ENCODE measurements around the gene KCNMA1. TPM values are rescaled to one million over a fixed set of nuclear protein-coding genes. Genes with fewer than 3 reads are reported as not detected.

The KCNMA1 gene
- total RNA-seq, 1 donor from 2014 or later: 30.1 TPM

GRCh38 chr10:77371421-77371820 lies 266.2 kb downstream of the KCNMA1 start:
- Mint-ChIP-seq H3K27ac (no peak overlapping the region), H3K4me1 (ENCODE audit: unreplicated experiment) (peaks cover 8% of the 10 kb centered on the region), H3K9me3 (peaks cover 10% of the 10 kb centered on the region), H3K27me3 (no peaks in the 10 kb centered on the region), H3K4me3 (no peak overlapping the region), H3K36me3 (peaks cover 4% of the 10 kb centered on the region)
- no peak for DNase-seq (ENCODE audit: extremely low spot score, unreplicated experiment)
- no peak for TF ChIP-seq CTCF (conservative IDR thresholded peaks at IDR 0.05)

GRCh38 chr10:77368006-77368405 lies 269.6 kb downstream of the KCNMA1 start:
- Mint-ChIP-seq H3K36me3 (peaks cover 4% of the 10 kb centered on the region), H3K4me1 (ENCODE audit: unreplicated experiment) (peaks cover 8% of the 10 kb centered on the region), H3K27ac (no peak overlapping the region), H3K4me3 (no peak overlapping the region), H3K27me3 (peaks cover 3% of the 10 kb centered on the region), H3K9me3 (peaks cover 10% of the 10 kb centered on the region)
- no peak for DNase-seq (ENCODE audit: extremely low spot score, unreplicated experiment)
- TF ChIP-seq CTCF (conservative IDR thresholded peaks at IDR 0.05): no peak

- Mint-ChIP-seq H3K27ac (no peak overlapping the region), H3K27me3 (peaks cover 8% of the 10 kb centered on the region), H3K4me3 (no peak overlapping the region), H3K4me1 (ENCODE audit: unreplicated experiment) (no peaks in the 10 kb centered on the region), H3K9me3 (peaks cover 1% of the 10 kb centered on the region), H3K36me3 (no peaks in the 10 kb centered on the region)
- TF ChIP-seq CTCF (conservative IDR thresholded peaks at IDR 0.05): no peak
- no peak for DNase-seq (ENCODE audit: extremely low spot score, unreplicated experiment)
Measured at GRCh38 chr10:77363210-77363609, 274.4 kb downstream of the KCNMA1 start.

- Mint-ChIP-seq H3K9me3 (no peaks in the 10 kb centered on the region), H3K27me3 (peaks cover 8% of the 10 kb centered on the region), H3K4me3 (no peak overlapping the region), H3K36me3 (no peaks in the 10 kb centered on the region), H3K27ac (no peak overlapping the region), H3K4me1 (ENCODE audit: unreplicated experiment) (no peaks in the 10 kb centered on the region)
- DNase-seq (ENCODE audit: extremely low spot score, unreplicated experiment): no peak
- TF ChIP-seq CTCF (conservative IDR thresholded peaks at IDR 0.05): no peak
Measured at GRCh38 chr10:77361831-77362230, 275.8 kb downstream of the KCNMA1 start.

DNA sequence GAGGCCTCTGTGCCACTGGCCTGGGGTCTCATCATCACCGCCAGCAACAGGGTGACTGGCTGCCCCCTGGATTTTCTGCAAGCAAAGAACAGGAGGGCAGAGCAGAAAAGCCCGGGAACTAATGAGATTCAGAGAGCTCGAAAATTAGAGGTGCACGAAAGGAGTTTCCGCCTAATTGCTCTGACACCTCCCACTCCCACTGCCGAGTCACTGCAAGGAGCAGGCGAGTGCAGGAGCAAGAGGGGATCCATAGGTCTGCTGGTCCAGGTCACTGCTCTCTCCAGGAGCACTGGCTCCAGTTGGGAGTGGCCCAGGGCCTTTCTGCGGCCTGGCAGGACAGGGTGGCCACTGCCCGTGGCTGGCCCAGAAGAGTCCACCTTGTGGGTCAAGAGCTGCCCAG lies 276.2 kb downstream of the KCNMA1 start:
- no peak overlapping the region for H3K4me3 Mint-ChIP-seq
- no peaks in the 10 kb centered on the region for H3K4me1 Mint-ChIP-seq (ENCODE audit: unreplicated experiment)
- no peak for TF ChIP-seq CTCF (conservative IDR thresholded peaks at IDR 0.05)
- DNase-seq (ENCODE audit: extremely low spot score, unreplicated experiment): no peak
- no peak overlapping the region for H3K27ac Mint-ChIP-seq
- peaks cover 8% of the 10 kb centered on the region for H3K27me3 Mint-ChIP-seq
- no peaks in the 10 kb centered on the region for H3K36me3 Mint-ChIP-seq
- H3K9me3 Mint-ChIP-seq: no peaks in the 10 kb centered on the region

GRCh38 chr10:77360835-77361234 lies 276.8 kb downstream of the KCNMA1 start:
- no peak overlapping the region for H3K4me3 Mint-ChIP-seq
- H3K27me3 Mint-ChIP-seq: peaks cover 8% of the 10 kb centered on the region

More at GRCh38 chr10:77360835-77361234, 276.8 kb downstream of the KCNMA1 start:
- TF ChIP-seq CTCF (conservative IDR thresholded peaks at IDR 0.05): no peak
- H3K4me1 Mint-ChIP-seq (ENCODE audit: unreplicated experiment): no peaks in the 10 kb centered on the region
- no peak for DNase-seq (ENCODE audit: extremely low spot score, unreplicated experiment)
- H3K9me3 Mint-ChIP-seq: no peaks in the 10 kb centered on the region
- H3K36me3 Mint-ChIP-seq: no peaks in the 10 kb centered on the region
- no peak overlapping the region for H3K27ac Mint-ChIP-seq
